Ovary (tissue), 3 donors: ENCODE results near the gene PRKCH.

Experiments
- CTCF ChIP-seq, 3 donors: fragments of 450-650 bp in 2 of 3; fragments of 200-600 bp in 1 of 3; IDR thresholded peaks; one replicate each; pipeline versions ENCODE4 v1.5.1 to v1.8.0; 2016 to 2022; ENCODE audit warnings: antibody characterized with exemption in 3 of 3, mild to moderate bottlenecking in 1 of 3
- POLR2A ChIP-seq: fragments of 450-650 bp; IDR thresholded peaks from one replicate; pipeline ENCODE4 v1.6.1; 2017; ENCODE audit warnings: antibody characterized with exemption, mild to moderate bottlenecking, moderate library complexity
- donor health status: DM: no; HTN: no; CAD: no.

GRCh38 chr14:61519106-61519505 is 197.7 kb downstream of the PRKCH start:
- no peak for TF ChIP-seq CTCF (IDR thresholded peaks at IDR 0.05)
- TF ChIP-seq POLR2A: no peak
